HG03432 (cell line): Measurements from ENCODE around the gene POLR2I.

Experiments used
- ATAC-seq: cut with Tn5 transposase; IDR thresholded peaks from one replicate; pipeline ENCODE4 v1.9.1; 2021; ENCODE audit warnings: mild to moderate bottlenecking, moderate library complexity; ENCODE audit not compliant: unreplicated experiment

The POLR2I gene

GRCh38 chr19:36064826-36065225, 49.8 kb downstream of the POLR2I start:
- ATAC-seq, result no peak
